GM13977 (cell line): Measurements from ENCODE around the gene FAM200C.
A peak's percentile ranks its signal among the peaks of the same experiment; 100 is the strongest.
"Not testable (repeated sequence)": the region's sequence is repeated elsewhere in the genome, so short reads cannot be mapped to it uniquely, and the experiment has no call there.

ENCODE experiments used
- DNase-seq: peaks from one replicate; pipeline ENCODE4 v3.0.0; 2012; ENCODE audit warnings: low spot score
- in situ Hi-C: fragments of 300-500 bp; cut with MboI; formaldehyde crosslinking; loops from one replicate; pipeline ENCODE4 v1.12.0; 2022; ENCODE audit warnings: low sequenced_read_pairs, low pct_unique_long_range_greater_than_20kb, mixed read lengths, inconsistent platforms; ENCODE audit not compliant: unreplicated experiment
- TF ChIP-seq, protein P1 (sequence below): IDR thresholded peaks from 2 replicates; pipeline ENCODE4 v1.5.1; 2012; ENCODE audit warnings: mild to moderate bottlenecking, control low read depth; ENCODE audit not compliant: insufficient read depth; ENCODE audit errors: extremely low read depth, missing control alignments

The FAM200C gene

GRCh38 chr5:160442824-160443431, 43.1 kb upstream of the FAM200C start:
- TF ChIP-seq, protein P1, sequence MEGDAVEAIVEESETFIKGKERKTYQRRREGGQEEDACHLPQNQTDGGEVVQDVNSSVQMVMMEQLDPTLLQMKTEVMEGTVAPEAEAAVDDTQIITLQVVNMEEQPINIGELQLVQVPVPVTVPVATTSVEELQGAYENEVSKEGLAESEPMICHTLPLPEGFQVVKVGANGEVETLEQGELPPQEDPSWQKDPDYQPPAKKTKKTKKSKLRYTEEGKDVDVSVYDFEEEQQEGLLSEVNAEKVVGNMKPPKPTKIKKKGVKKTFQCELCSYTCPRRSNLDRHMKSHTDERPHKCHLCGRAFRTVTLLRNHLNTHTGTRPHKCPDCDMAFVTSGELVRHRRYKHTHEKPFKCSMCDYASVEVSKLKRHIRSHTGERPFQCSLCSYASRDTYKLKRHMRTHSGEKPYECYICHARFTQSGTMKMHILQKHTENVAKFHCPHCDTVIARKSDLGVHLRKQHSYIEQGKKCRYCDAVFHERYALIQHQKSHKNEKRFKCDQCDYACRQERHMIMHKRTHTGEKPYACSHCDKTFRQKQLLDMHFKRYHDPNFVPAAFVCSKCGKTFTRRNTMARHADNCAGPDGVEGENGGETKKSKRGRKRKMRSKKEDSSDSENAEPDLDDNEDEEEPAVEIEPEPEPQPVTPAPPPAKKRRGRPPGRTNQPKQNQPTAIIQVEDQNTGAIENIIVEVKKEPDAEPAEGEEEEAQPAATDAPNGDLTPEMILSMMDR = no peak
- in situ Hi-C loops = no loop called here
- DNase-seq = no peak

GRCh38 chr5:160441311-160441781, 41.5 kb upstream of the FAM200C start:
- in situ Hi-C loops = no loop called here

GRCh38 chr5:160439205-160439600, 39.3 kb upstream of the FAM200C start:
- in situ Hi-C loops = loop anchor here (5.0 kb wide), 1 partner anchor 43 kb away; no protein-coding TSS in a partner anchor
- TF ChIP-seq, protein P1 = peak; percentile 80
- peak; percentile 46 for DNase-seq

More at GRCh38 chr5:160441311-160441781, 41.5 kb upstream of the FAM200C start:
- TF ChIP-seq, protein P1 = no peak
- no peak for DNase-seq

GRCh38 chr5:160438316-160439204, 38.7 kb upstream of the FAM200C start:
- peak; percentile 37 for DNase-seq
- in situ Hi-C loops = loop anchor here (5.0 kb wide), 1 partner anchor 44 kb away; no protein-coding TSS in a partner anchor
- TF ChIP-seq, protein P1 = peak; percentile 91

GRCh38 chr5:160437271-160437670, 37.4 kb upstream of the FAM200C start:
- TF ChIP-seq, protein P1 = no peak
- DNase-seq = no peak
- in situ Hi-C loops = loop anchor here (5.0 kb wide), 1 partner anchor 45 kb away; no protein-coding TSS in a partner anchor

DNA sequence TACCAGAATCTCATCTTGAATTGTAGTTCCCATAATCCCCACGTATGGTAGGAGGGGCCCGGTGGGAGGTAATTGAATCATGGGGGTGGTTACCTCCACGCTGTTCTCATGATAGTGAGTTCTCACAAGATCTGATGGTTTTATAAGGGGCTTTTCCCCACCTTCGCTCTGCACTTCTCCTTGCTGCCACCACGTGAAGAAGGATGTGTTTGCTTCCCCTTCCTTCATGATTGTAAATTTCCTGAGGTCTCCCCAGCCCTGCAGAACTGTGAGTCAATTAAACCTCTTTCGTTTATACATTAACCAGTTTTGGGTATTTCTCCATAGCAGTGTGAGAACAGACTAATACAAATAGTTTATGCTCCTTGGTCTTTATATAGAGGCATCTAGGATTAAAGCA, 36.8 kb upstream of the FAM200C start:
- not testable (repeated sequence) for DNase-seq
- in situ Hi-C loops = loop anchor here (5.0 kb wide), 1 partner anchor 46 kb away; no protein-coding TSS in a partner anchor

GRCh38 chr5:160436017-160436416, 36.2 kb upstream of the FAM200C start:
- DNase-seq = no peak
- TF ChIP-seq, protein P1 = no peak
- in situ Hi-C loops = loop anchor here (5.0 kb wide), 1 partner anchor 46 kb away; no protein-coding TSS in a partner anchor
